GM10266 (cell line): ENCODE measurements around the gene INA.
"Not testable (repeated sequence)": the region's sequence is repeated elsewhere in the genome, so short reads cannot be mapped to it uniquely, and the experiment has no call there.

Source experiments
- DNase-seq: peaks from one replicate; pipeline ENCODE4 v3.0.0; 2012; ENCODE audit errors: extremely low spot score
- TF ChIP-seq, protein P1 (sequence below): IDR thresholded peaks from 2 replicates; pipeline ENCODE4 v1.5.1; 2012; ENCODE audit warnings: mild to moderate bottlenecking, low read depth; ENCODE audit not compliant: control insufficient read depth, insufficient read depth; ENCODE audit errors: missing control alignments

The INA gene

DNA sequence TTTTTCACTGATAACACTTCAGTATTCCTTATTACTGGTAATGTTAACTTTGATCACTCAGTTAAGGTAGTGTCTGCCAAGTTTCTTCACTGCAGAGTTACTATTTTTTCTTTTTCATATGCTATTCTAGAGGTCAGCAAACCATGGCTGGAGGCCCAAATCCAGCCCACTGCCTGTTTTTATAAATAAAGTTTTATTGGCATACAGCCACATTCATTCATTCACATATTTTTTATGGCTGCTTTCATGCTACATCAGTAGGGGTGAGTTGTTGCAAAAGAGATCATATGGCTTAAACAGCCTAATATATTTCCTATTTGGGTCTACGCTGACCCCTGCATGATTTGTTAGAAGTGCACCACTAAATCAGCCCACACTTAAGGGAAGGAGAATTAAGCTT, 20.3 kb upstream of the INA start:
- TF ChIP-seq, protein P1, sequence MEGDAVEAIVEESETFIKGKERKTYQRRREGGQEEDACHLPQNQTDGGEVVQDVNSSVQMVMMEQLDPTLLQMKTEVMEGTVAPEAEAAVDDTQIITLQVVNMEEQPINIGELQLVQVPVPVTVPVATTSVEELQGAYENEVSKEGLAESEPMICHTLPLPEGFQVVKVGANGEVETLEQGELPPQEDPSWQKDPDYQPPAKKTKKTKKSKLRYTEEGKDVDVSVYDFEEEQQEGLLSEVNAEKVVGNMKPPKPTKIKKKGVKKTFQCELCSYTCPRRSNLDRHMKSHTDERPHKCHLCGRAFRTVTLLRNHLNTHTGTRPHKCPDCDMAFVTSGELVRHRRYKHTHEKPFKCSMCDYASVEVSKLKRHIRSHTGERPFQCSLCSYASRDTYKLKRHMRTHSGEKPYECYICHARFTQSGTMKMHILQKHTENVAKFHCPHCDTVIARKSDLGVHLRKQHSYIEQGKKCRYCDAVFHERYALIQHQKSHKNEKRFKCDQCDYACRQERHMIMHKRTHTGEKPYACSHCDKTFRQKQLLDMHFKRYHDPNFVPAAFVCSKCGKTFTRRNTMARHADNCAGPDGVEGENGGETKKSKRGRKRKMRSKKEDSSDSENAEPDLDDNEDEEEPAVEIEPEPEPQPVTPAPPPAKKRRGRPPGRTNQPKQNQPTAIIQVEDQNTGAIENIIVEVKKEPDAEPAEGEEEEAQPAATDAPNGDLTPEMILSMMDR = no peak

DNA sequence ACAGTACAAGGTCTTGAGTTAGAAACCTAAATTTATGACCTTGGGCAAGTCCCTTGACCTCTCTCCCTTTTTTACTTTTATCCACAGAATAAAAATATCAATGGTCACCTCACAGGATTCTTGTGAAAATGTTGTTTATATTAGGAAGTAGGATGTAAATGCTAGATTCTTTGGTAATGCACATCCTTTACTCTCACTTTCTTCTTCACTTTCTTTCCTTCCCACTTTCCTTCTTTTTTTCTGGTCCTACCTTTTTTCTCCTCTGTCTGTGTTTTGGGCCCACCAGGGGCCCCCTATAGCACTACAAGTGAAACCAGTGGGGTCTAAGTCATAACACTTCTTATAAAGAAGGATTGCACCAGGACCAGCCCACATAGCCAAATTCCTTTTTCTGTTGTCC, 19.1 kb upstream of the INA start:
- DNase-seq = no peak

More for the DNA sequence above, 20.3 kb upstream of the INA start:
- DNase-seq = no peak

DNA sequence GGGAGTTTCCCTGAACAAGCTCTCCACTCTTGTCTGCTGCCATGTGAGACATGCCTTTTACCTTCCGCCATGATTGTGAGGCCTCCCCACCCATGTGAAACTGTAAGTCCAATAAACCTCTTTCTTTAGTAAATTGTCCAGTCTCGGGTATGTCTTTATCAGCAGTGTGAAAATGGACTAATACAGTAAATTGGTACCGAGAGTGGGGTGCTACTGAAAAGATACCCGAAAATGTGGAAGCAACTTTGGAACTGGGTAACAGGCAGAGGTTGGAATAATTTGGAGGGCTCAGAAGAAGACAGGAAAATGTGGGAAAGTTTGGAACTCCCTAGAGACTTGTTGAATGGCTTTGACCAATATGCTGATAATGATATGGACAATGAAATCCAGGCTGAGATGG, 18.0 kb upstream of the INA start:
- not testable (repeated sequence) for DNase-seq

More for the DNA sequence above, 19.1 kb upstream of the INA start:
- TF ChIP-seq, protein P1 = no peak

DNA sequence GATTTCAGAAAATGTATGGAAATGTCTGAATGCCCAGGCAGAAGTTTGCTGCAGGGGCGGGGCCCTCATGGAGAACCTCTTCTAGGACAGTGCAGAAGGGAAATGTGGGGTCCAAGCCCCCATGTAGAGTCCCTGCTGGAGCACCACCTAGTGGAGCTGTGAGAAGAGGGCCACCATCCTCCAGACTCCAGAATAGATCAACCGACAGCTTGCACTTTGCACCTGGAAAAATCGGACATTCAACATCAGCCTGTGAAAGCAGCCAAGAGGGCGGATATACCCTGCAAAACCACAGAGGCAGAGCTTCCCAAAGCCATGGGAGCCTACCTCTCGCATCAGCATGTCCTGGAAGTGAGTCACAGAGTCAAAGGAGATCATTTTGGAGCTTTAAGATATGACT, 16.9 kb upstream of the INA start:
- DNase-seq = no peak
- TF ChIP-seq, protein P1 = no peak

DNA sequence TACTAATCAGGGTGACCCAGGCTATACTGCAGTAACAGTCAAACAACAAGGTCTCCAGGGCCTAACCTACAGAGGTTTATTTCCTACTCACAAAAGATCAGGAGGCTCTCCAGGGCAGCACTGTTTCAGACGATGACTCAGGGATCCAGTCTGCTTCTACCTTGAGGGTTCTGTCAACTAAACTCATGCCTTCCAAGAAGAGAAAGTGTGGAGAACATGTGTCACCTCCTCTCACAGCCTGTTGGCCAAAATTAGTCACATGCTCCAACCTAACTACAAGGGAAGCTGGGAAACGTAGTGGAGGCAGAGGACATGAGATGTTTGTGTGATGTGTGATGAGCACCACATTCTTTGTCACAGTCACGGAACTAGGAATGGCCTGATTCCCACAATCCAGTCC, 14.7 kb upstream of the INA start:
- TF ChIP-seq, protein P1 = no peak
- DNase-seq = no peak

DNA sequence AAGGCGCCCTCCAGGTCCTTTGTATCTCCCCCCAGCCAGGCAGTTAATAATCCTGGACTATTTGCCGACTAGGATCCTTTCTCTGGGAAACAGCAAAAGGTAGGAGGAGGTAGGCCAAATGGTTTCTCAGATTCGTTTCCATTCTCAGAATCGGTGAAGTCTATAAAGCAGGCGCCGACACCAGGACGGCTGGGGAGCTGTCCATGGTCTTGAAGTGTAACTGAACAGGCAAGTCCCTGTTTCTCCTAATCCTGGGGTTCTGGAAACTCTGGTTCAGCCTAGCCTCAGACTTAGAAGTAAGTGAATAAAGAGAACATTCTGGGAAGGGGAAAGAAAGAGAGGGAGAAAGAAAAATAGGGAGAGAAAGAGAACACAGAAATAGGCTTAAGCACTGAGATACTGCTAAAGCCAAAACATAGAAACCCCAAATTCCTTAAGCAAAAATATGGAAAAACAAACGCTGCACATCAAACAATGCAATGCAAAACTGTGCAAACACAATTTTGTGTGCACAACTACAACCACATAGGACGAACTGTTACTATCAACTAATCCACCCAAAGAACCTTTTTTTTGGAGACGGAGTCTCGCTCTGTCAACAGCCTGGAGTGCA, 11.1 kb upstream of the INA start:
- TF ChIP-seq, protein P1 = no peak
- no peak for DNase-seq

- DNase-seq = no peak
- TF ChIP-seq, protein P1 = no peak
Observed at GRCh38 chr10:103273041-103273441, 3.9 kb upstream of the INA start.
